Mesendoderm (in vitro differentiated cells): ENCODE measurements around the gene MTG1.
"Not testable (repeated sequence)": the region's sequence is repeated elsewhere in the genome, so short reads cannot be mapped to it uniquely, and the experiment has no call there.

Experiments used
- DNase-seq: peaks from one replicate; pipeline ENCODE4 v3.0.0; 2013
- H2AK5ac ChIP-seq: 2 replicates; pipeline ENCODE4 v1.6.1; 2013; ENCODE audit warnings: low read length, inconsistent platforms
- H2BK120ac ChIP-seq: 2 replicates; pipeline ENCODE4 v1.6.1; 2013; ENCODE audit warnings: low read depth, mild to moderate bottlenecking, low read length, moderate library complexity, mixed read lengths
- H2BK15ac ChIP-seq: replicated peaks from 2 replicates; pipeline ENCODE4 v1.6.1; 2013; ENCODE audit warnings: low read depth, mild to moderate bottlenecking, moderate library complexity
- H2BK5ac ChIP-seq: 2 replicates; pipeline ENCODE4 v1.6.1; 2013; ENCODE audit warnings: low read length, inconsistent platforms
- H3K18ac ChIP-seq: 2 replicates; pipeline ENCODE4 v1.6.1; 2013; ENCODE audit warnings: mild to moderate bottlenecking, low read length, mixed read lengths
- H3K23ac ChIP-seq: one replicate; pipeline ENCODE4 v1.6.1; 2013; ENCODE audit warnings: low read length
- H3K27ac ChIP-seq: 2 replicates; pipeline ENCODE4 v1.5.1; 2013; ENCODE audit warnings: low read depth, mild to moderate bottlenecking, inconsistent platforms, low read length, moderate library complexity
- H3K27me3 ChIP-seq: 2 replicates; pipeline ENCODE4 v1.6.1; 2013; ENCODE audit warnings: low read length, control low read depth, mild to moderate bottlenecking, inconsistent platforms; ENCODE audit not compliant: insufficient read depth, poor library complexity
- H3K36me3 ChIP-seq: 2 replicates; pipeline ENCODE4 v1.6.1; 2013; ENCODE audit warnings: low read length, inconsistent platforms; ENCODE audit not compliant: control insufficient read depth, insufficient read depth
- H3K4ac ChIP-seq: one replicate; pipeline ENCODE4 v1.6.1; 2013; ENCODE audit warnings: low read depth, mild to moderate bottlenecking, low read length, moderate library complexity
- H3K4me1 ChIP-seq: 2 replicates; pipeline ENCODE4 v1.6.1; 2013; ENCODE audit warnings: low read depth, low read length, inconsistent platforms; ENCODE audit not compliant: control insufficient read depth
- H3K4me2 ChIP-seq: 2 replicates; pipeline ENCODE4 v1.6.1; 2013; ENCODE audit warnings: low read length
- H3K4me3 ChIP-seq: 2 replicates; pipeline ENCODE4 v1.5.1; 2013; ENCODE audit warnings: mild to moderate bottlenecking, low read length
- H3K56ac ChIP-seq: one replicate; pipeline ENCODE4 v1.6.1; 2013; ENCODE audit warnings: low read length
- H3K79me1 ChIP-seq: 2 replicates; pipeline ENCODE4 v1.6.1; 2013; ENCODE audit warnings: low read length, inconsistent platforms
- H3K79me2 ChIP-seq: 2 replicates; pipeline ENCODE4 v1.6.1; 2013; ENCODE audit warnings: mild to moderate bottlenecking, low read length; ENCODE audit not compliant: control insufficient read depth, insufficient read depth
- H3K9ac ChIP-seq: 2 replicates; pipeline ENCODE4 v1.6.1; 2013; ENCODE audit warnings: low read length, inconsistent platforms
- H4K5ac ChIP-seq: one replicate; pipeline ENCODE4 v1.6.1; 2013; ENCODE audit warnings: low read length
- H4K8ac ChIP-seq: one replicate; pipeline ENCODE4 v1.6.1; 2013; ENCODE audit warnings: low read depth, mild to moderate bottlenecking, control low read depth, low read length, moderate library complexity
- WGBS: extraction: QIAGEN DNeasy Blood & Tissue Kit; methylation state at CpG from one replicate; pipeline ENCODE4 v1.1.7; 2013; ENCODE audit warnings: low lambda C conversion rate, missing lambda C conversion rate; ENCODE audit not compliant: insufficient coverage; ENCODE audit errors: extremely low coverage; 5-methylcytosine and 5-hydroxymethylcytosine counted together

Gene MTG1

GRCh38 chr10:133373174-133374090 lies 20.5 kb upstream of the MTG1 start, which contains the start of gene ECHS1:
ECHS1 (minus strand) TSS chr10:133373354; CDS start chr10:133373333, 21 bp downstream.
- Histone ChIP-seq H3K4me1 (no peaks in the 10 kb centered on the region), H4K5ac (no peak within 1 kb of the TSS), H3K36me3 (no peaks in the 10 kb centered on the region), H3K27ac (no peak within 1 kb of the TSS), H3K4ac (peak within 1 kb of the TSS; percentile 58), H3K4me2 (no peak within 1 kb of the TSS), H3K79me2 (peaks cover 2% of the 10 kb centered on the region), H3K79me1 (peaks cover 1% of the 10 kb centered on the region), H2BK5ac (no peak within 1 kb of the TSS), H2AK5ac (no peak within 1 kb of the TSS), H3K9ac (peak within 1 kb of the TSS; percentile 76), H3K23ac (no peak within 1 kb of the TSS), H4K8ac (no peak within 1 kb of the TSS), H2BK120ac (peak within 1 kb of the TSS; percentile 64), H3K56ac (peak within 1 kb of the TSS; percentile 90), H3K4me3 (peak within 1 kb of the TSS; percentile 45), H2BK15ac (no peak within 1 kb of the TSS), H3K27me3 (no peaks in the 10 kb centered on the region), H3K18ac (peak within 1 kb of the TSS; percentile 78)
- no CpG with 5 or more reads among the region's 89 CpGs for WGBS
- DNase-seq = peak; percentile 94

GRCh38 chr10:133375357-133376115 lies 18.4 kb upstream of the MTG1 start:
- H4K8ac ChIP-seq = no peak overlapping the region
- no peaks in the 10 kb centered on the region for H3K36me3 ChIP-seq
- WGBS = no CpG with 5 or more reads among the region's 12 CpGs
- H3K4me2 ChIP-seq = no peak overlapping the region
- no peak overlapping the region for H3K4me3 ChIP-seq
- H3K4ac ChIP-seq = no peak overlapping the region
- H3K27ac ChIP-seq = no peak overlapping the region
- peaks cover 2% of the 10 kb centered on the region for H3K79me2 ChIP-seq
- no peak overlapping the region for H3K18ac ChIP-seq
- no peak overlapping the region for H3K56ac ChIP-seq
- H3K79me1 ChIP-seq = peaks cover 1% of the 10 kb centered on the region
- H2AK5ac ChIP-seq = no peak overlapping the region
- peak; percentile 54 for DNase-seq
- H4K5ac ChIP-seq = no peak overlapping the region
- H3K9ac ChIP-seq = no peak overlapping the region
- no peak overlapping the region for H2BK5ac ChIP-seq
- H3K27me3 ChIP-seq = no peaks in the 10 kb centered on the region
- H3K4me1 ChIP-seq = no peaks in the 10 kb centered on the region
- H2BK15ac ChIP-seq = no peak overlapping the region
- no peak overlapping the region for H3K23ac ChIP-seq
- H2BK120ac ChIP-seq = no peak overlapping the region

- not testable (repeated sequence) for H3K23ac ChIP-seq, H3K36me3 ChIP-seq, H3K4ac ChIP-seq, H3K9ac ChIP-seq, H4K8ac ChIP-seq, H2BK120ac ChIP-seq, H3K4me3 ChIP-seq, H3K27me3 ChIP-seq, H3K4me2 ChIP-seq, H2BK5ac ChIP-seq, DNase-seq, H3K27ac ChIP-seq, H4K5ac ChIP-seq, H3K18ac ChIP-seq, H3K4me1 ChIP-seq, H3K56ac ChIP-seq, H2BK15ac ChIP-seq, H3K79me1 ChIP-seq, H3K79me2 ChIP-seq, H2AK5ac ChIP-seq
- no CpG with 5 or more reads among the region's 5 CpGs for WGBS
Observed at GRCh38 chr10:133376183-133376582, 17.8 kb upstream of the MTG1 start.

- no peak overlapping the region for H2BK120ac ChIP-seq
- H3K36me3 ChIP-seq = no peaks in the 10 kb centered on the region
- no peak overlapping the region for H3K9ac ChIP-seq
- no peak overlapping the region for H4K8ac ChIP-seq
- no peak overlapping the region for H2BK5ac ChIP-seq
- WGBS = no CpG with 5 or more reads among the region's 30 CpGs
- H3K4me2 ChIP-seq = no peak overlapping the region
- no peaks in the 10 kb centered on the region for H3K79me1 ChIP-seq
- H3K27me3 ChIP-seq = no peaks in the 10 kb centered on the region
- H3K4ac ChIP-seq = no peak overlapping the region
- H2AK5ac ChIP-seq = no peak overlapping the region
- H3K23ac ChIP-seq = no peak overlapping the region
- no peak overlapping the region for H3K18ac ChIP-seq
- no peak for DNase-seq
- no peak overlapping the region for H3K56ac ChIP-seq
- H3K79me2 ChIP-seq = no peaks in the 10 kb centered on the region
- no peak overlapping the region for H4K5ac ChIP-seq
- H3K27ac ChIP-seq = no peak overlapping the region
- H3K4me1 ChIP-seq = no peaks in the 10 kb centered on the region
- no peak overlapping the region for H3K4me3 ChIP-seq
- H2BK15ac ChIP-seq = no peak overlapping the region
Observed at GRCh38 chr10:133377025-133377817, 16.7 kb upstream of the MTG1 start.

GRCh38 chr10:133377818-133378250 lies 16.1 kb upstream of the MTG1 start:
- no peak overlapping the region for H2AK5ac ChIP-seq
- no peak overlapping the region for H4K5ac ChIP-seq
- DNase-seq = no peak
- no peak overlapping the region for H2BK15ac ChIP-seq
- H2BK5ac ChIP-seq = no peak overlapping the region
- no peak overlapping the region for H4K8ac ChIP-seq
- no peak overlapping the region for H3K18ac ChIP-seq
- no peaks in the 10 kb centered on the region for H3K79me2 ChIP-seq
- peak overlapping the region; percentile 85 for H3K4me2 ChIP-seq
- no peak overlapping the region for H3K27ac ChIP-seq
- no peaks in the 10 kb centered on the region for H3K79me1 ChIP-seq
- H2BK120ac ChIP-seq = no peak overlapping the region
- H3K4ac ChIP-seq = no peak overlapping the region
- no peaks in the 10 kb centered on the region for H3K36me3 ChIP-seq
- H3K4me3 ChIP-seq = no peak overlapping the region
- no peaks in the 10 kb centered on the region for H3K27me3 ChIP-seq
- no peaks in the 10 kb centered on the region for H3K4me1 ChIP-seq
- H3K56ac ChIP-seq = peak overlapping the region; percentile 75
- no peak overlapping the region for H3K23ac ChIP-seq
- no CpG with 5 or more reads among the region's 20 CpGs for WGBS
- H3K9ac ChIP-seq = peak overlapping the region; percentile 65
